ENCODE results near the gene TPST2.
"Not testable (repeated sequence)": the region's sequence is repeated elsewhere in the genome, so short reads cannot be mapped to it uniquely, and the experiment has no call there.

The TPST2 gene

GRCh38 chr22:26534171-26534855 is 55.6 kb downstream of the TPST2 start:
- no peak overlapping the region for H2AFZ ChIP-seq (ENCODE audit: low read length, unreplicated experiment)
- H3K4me1 ChIP-seq (ENCODE audit: control insufficient read depth, insufficient read depth, low read length, unreplicated experiment) = peaks cover 9% of the 10 kb centered on the region
- no peaks in the 10 kb centered on the region for H3K79me2 ChIP-seq (ENCODE audit: control insufficient read depth, insufficient read depth, low read length, unreplicated experiment)
- no peaks in the 10 kb centered on the region for H3K36me3 ChIP-seq (ENCODE audit: insufficient read depth, low read length)
- no peaks in the 10 kb centered on the region for H3K27me3 ChIP-seq (ENCODE audit: insufficient read depth, low read length)
- H3K4me3 ChIP-seq (ENCODE audit: low read depth, low read length) = no peak overlapping the region
- H3K27ac ChIP-seq (ENCODE audit: low read depth, low read length) = no peak overlapping the region

GRCh38 chr22:26529345-26529744 is 60.6 kb downstream of the TPST2 start:
- no peaks in the 10 kb centered on the region for H3K27me3 ChIP-seq (ENCODE audit: insufficient read depth, low read length)
- peaks cover 12% of the 10 kb centered on the region for H3K4me1 ChIP-seq (ENCODE audit: control insufficient read depth, insufficient read depth, low read length, unreplicated experiment)
- H2AFZ ChIP-seq (ENCODE audit: low read length, unreplicated experiment) = no peak overlapping the region
- H3K27ac ChIP-seq (ENCODE audit: low read depth, low read length) = no peak overlapping the region
- H3K79me2 ChIP-seq (ENCODE audit: control insufficient read depth, insufficient read depth, low read length, unreplicated experiment) = no peaks in the 10 kb centered on the region
- H3K36me3 ChIP-seq (ENCODE audit: insufficient read depth, low read length) = no peaks in the 10 kb centered on the region
- no peak overlapping the region for H3K4me3 ChIP-seq (ENCODE audit: low read depth, low read length)

GRCh38 chr22:26528518-26528917 is 61.4 kb downstream of the TPST2 start:
- not testable (repeated sequence) for H3K4me3 ChIP-seq (ENCODE audit: low read depth, low read length); H3K36me3 ChIP-seq (ENCODE audit: insufficient read depth, low read length); H3K27ac ChIP-seq (ENCODE audit: low read depth, low read length); H3K79me2 ChIP-seq (ENCODE audit: control insufficient read depth, insufficient read depth, low read length, unreplicated experiment); H3K27me3 ChIP-seq (ENCODE audit: insufficient read depth, low read length); H2AFZ ChIP-seq (ENCODE audit: low read length, unreplicated experiment)
- H3K4me1 ChIP-seq (ENCODE audit: control insufficient read depth, insufficient read depth, low read length, unreplicated experiment) = peaks cover 12% of the 10 kb centered on the region

GRCh38 chr22:26527574-26528465 is 62.1 kb downstream of the TPST2 start:
- no peak overlapping the region for H3K4me3 ChIP-seq (ENCODE audit: low read depth, low read length)
- H3K79me2 ChIP-seq (ENCODE audit: control insufficient read depth, insufficient read depth, low read length, unreplicated experiment) = no peaks in the 10 kb centered on the region
- no peak overlapping the region for H3K27ac ChIP-seq (ENCODE audit: low read depth, low read length)
- no peaks in the 10 kb centered on the region for H3K27me3 ChIP-seq (ENCODE audit: insufficient read depth, low read length)
- H3K4me1 ChIP-seq (ENCODE audit: control insufficient read depth, insufficient read depth, low read length, unreplicated experiment) = peaks cover 9% of the 10 kb centered on the region
- H3K36me3 ChIP-seq (ENCODE audit: insufficient read depth, low read length) = no peaks in the 10 kb centered on the region
- no peak overlapping the region for H2AFZ ChIP-seq (ENCODE audit: low read length, unreplicated experiment)

- no peak overlapping the region for H2AFZ ChIP-seq (ENCODE audit: low read length, unreplicated experiment)
- H3K27ac ChIP-seq (ENCODE audit: low read depth, low read length) = no peak overlapping the region
- no peaks in the 10 kb centered on the region for H3K36me3 ChIP-seq (ENCODE audit: insufficient read depth, low read length)
- peaks cover 7% of the 10 kb centered on the region for H3K4me1 ChIP-seq (ENCODE audit: control insufficient read depth, insufficient read depth, low read length, unreplicated experiment)
- no peaks in the 10 kb centered on the region for H3K27me3 ChIP-seq (ENCODE audit: insufficient read depth, low read length)
- H3K4me3 ChIP-seq (ENCODE audit: low read depth, low read length) = no peak overlapping the region
- no peaks in the 10 kb centered on the region for H3K79me2 ChIP-seq (ENCODE audit: control insufficient read depth, insufficient read depth, low read length, unreplicated experiment)
Observed at GRCh38 chr22:26527167-26527566, 62.8 kb downstream of the TPST2 start.

- H3K4me1 ChIP-seq (ENCODE audit: control insufficient read depth, insufficient read depth, low read length, unreplicated experiment) = peaks cover 7% of the 10 kb centered on the region
- H3K79me2 ChIP-seq (ENCODE audit: control insufficient read depth, insufficient read depth, low read length, unreplicated experiment) = no peaks in the 10 kb centered on the region
- no peak overlapping the region for H3K27ac ChIP-seq (ENCODE audit: low read depth, low read length)
- H3K4me3 ChIP-seq (ENCODE audit: low read depth, low read length) = no peak overlapping the region
- no peak overlapping the region for H2AFZ ChIP-seq (ENCODE audit: low read length, unreplicated experiment)
- no peaks in the 10 kb centered on the region for H3K27me3 ChIP-seq (ENCODE audit: insufficient read depth, low read length)
- no peaks in the 10 kb centered on the region for H3K36me3 ChIP-seq (ENCODE audit: insufficient read depth, low read length)
Observed at GRCh38 chr22:26525946-26526564, 63.9 kb downstream of the TPST2 start.

- Histone ChIP-seq H3K36me3 (ENCODE audit: insufficient read depth, low read length) (no peaks in the 10 kb centered on the region), H3K79me2 (ENCODE audit: control insufficient read depth, insufficient read depth, low read length, unreplicated experiment) (no peaks in the 10 kb centered on the region), H3K27ac (ENCODE audit: low read depth, low read length) (no peak overlapping the region), H3K4me3 (ENCODE audit: low read depth, low read length) (no peak overlapping the region), H3K4me1 (ENCODE audit: control insufficient read depth, insufficient read depth, low read length, unreplicated experiment) (peaks cover 7% of the 10 kb centered on the region), H2AFZ (ENCODE audit: low read length, unreplicated experiment) (no peak overlapping the region), H3K27me3 (ENCODE audit: insufficient read depth, low read length) (no peaks in the 10 kb centered on the region)
Observed at GRCh38 chr22:26524870-26525269, 65.1 kb downstream of the TPST2 start.

GRCh38 chr22:26522592-26522991 is 67.3 kb downstream of the TPST2 start:
- Histone ChIP-seq H3K36me3 (ENCODE audit: insufficient read depth, low read length) (no peaks in the 10 kb centered on the region), H3K27me3 (ENCODE audit: insufficient read depth, low read length) (no peaks in the 10 kb centered on the region), H3K27ac (ENCODE audit: low read depth, low read length) (no peak overlapping the region)

GRCh38 chr22:26522012-26522411 is 67.9 kb downstream of the TPST2 start:
- H3K4me3 ChIP-seq (ENCODE audit: low read depth, low read length) = no peak overlapping the region
- H3K27ac ChIP-seq (ENCODE audit: low read depth, low read length) = no peak overlapping the region
- H3K79me2 ChIP-seq (ENCODE audit: control insufficient read depth, insufficient read depth, low read length, unreplicated experiment) = no peaks in the 10 kb centered on the region
- no peak overlapping the region for H2AFZ ChIP-seq (ENCODE audit: low read length, unreplicated experiment)
- no peaks in the 10 kb centered on the region for H3K27me3 ChIP-seq (ENCODE audit: insufficient read depth, low read length)
- no peaks in the 10 kb centered on the region for H3K4me1 ChIP-seq (ENCODE audit: control insufficient read depth, insufficient read depth, low read length, unreplicated experiment)
- H3K36me3 ChIP-seq (ENCODE audit: insufficient read depth, low read length) = no peaks in the 10 kb centered on the region

More at GRCh38 chr22:26522592-26522991, 67.3 kb downstream of the TPST2 start:
- Histone ChIP-seq H3K4me1 (ENCODE audit: control insufficient read depth, insufficient read depth, low read length, unreplicated experiment) (no peaks in the 10 kb centered on the region), H2AFZ (ENCODE audit: low read length, unreplicated experiment) (no peak overlapping the region), H3K4me3 (ENCODE audit: low read depth, low read length) (no peak overlapping the region), H3K79me2 (ENCODE audit: control insufficient read depth, insufficient read depth, low read length, unreplicated experiment) (no peaks in the 10 kb centered on the region)

GRCh38 chr22:26517429-26517828 is 72.5 kb downstream of the TPST2 start:
- Histone ChIP-seq H3K27ac (ENCODE audit: low read depth, low read length) (no peak overlapping the region), H3K4me3 (ENCODE audit: low read depth, low read length) (no peak overlapping the region)

More at GRCh38 chr22:26517429-26517828, 72.5 kb downstream of the TPST2 start:
- H2AFZ ChIP-seq (ENCODE audit: low read length, unreplicated experiment) = no peak overlapping the region
- peaks cover 8% of the 10 kb centered on the region for H3K79me2 ChIP-seq (ENCODE audit: control insufficient read depth, insufficient read depth, low read length, unreplicated experiment)
- H3K4me1 ChIP-seq (ENCODE audit: control insufficient read depth, insufficient read depth, low read length, unreplicated experiment) = peaks cover 13% of the 10 kb centered on the region
- H3K36me3 ChIP-seq (ENCODE audit: insufficient read depth, low read length) = no peaks in the 10 kb centered on the region
- no peaks in the 10 kb centered on the region for H3K27me3 ChIP-seq (ENCODE audit: insufficient read depth, low read length)
